HG03025 (cell line): ENCODE data around the gene FBLIM1.

Experiments used
- ATAC-seq: cut with Tn5 transposase; IDR thresholded peaks from one replicate; pipeline ENCODE4 v1.9.1; 2021; ENCODE audit warnings: mild to moderate bottlenecking, moderate library complexity; ENCODE audit not compliant: unreplicated experiment, low FRiP score

FBLIM1 gene

GRCh38 chr1:15747378-15747777 is 11.2 kb upstream of the FBLIM1 start:
- no peak for ATAC-seq

- no peak for ATAC-seq
These were observed 10.3 kb upstream of the FBLIM1 start for GRCh38 chr1:15748264-15748663.

- ATAC-seq, result no peak
These were observed 9.8 kb upstream of the FBLIM1 start for GRCh38 chr1:15748690-15749398.

- ATAC-seq, result no peak
These were observed 8.9 kb upstream of the FBLIM1 start for GRCh38 chr1:15749399-15750291.

GRCh38 chr1:15750924-15751323 is 7.7 kb upstream of the FBLIM1 start:
- no peak for ATAC-seq

GRCh38 chr1:15751717-15752116 is 6.9 kb upstream of the FBLIM1 start:
- ATAC-seq, result no peak

- no peak for ATAC-seq
These were observed 4.8 kb upstream of the FBLIM1 start for GRCh38 chr1:15753776-15754175.

GRCh38 chr1:15755021-15755645 is 3.5 kb upstream of the FBLIM1 start:
- no peak for ATAC-seq

- no peak for ATAC-seq
These were observed 3.0 kb upstream of the FBLIM1 start for GRCh38 chr1:15755646-15756040.

GRCh38 chr1:15756143-15757015 is 2.2 kb upstream of the FBLIM1 start:
- no peak for ATAC-seq

- ATAC-seq, result no peak
These were observed 1.5 kb upstream of the FBLIM1 start for GRCh38 chr1:15757016-15757543.

- ATAC-seq, result no peak
These were observed 836 bp upstream of the FBLIM1 start for GRCh38 chr1:15757575-15758342.

- no peak for ATAC-seq
These were observed 512 bp downstream of the FBLIM1 start for GRCh38 chr1:15758953-15759661.

- no peak for ATAC-seq
These were observed 2.1 kb downstream of the FBLIM1 start for GRCh38 chr1:15760520-15761211.

- ATAC-seq, result no peak
These were observed 3.0 kb downstream of the FBLIM1 start for GRCh38 chr1:15761366-15762128.

GRCh38 chr1:15762546-15762945 is 4.0 kb downstream of the FBLIM1 start:
- no peak for ATAC-seq

GRCh38 chr1:15764269-15764764 is 5.7 kb downstream of the FBLIM1 start:
- ATAC-seq, result no peak
